Neural crest cell (in vitro differentiated cells): ENCODE data around the gene TERT. TPM values are rescaled to one million over a fixed set of nuclear protein-coding genes. Genes with fewer than 3 reads are reported as not detected.

Experiments used
- DNase-seq: peaks from one replicate; pipeline ENCODE4 v3.0.0; 2021; ENCODE audit warnings: low read depth, mixed read lengths, low spot score
- H3K27ac Mint-ChIP-seq: one replicate; pipeline ENCODE4 v1.8.0; 2021; ENCODE audit warnings: mild to moderate bottlenecking, mixed read lengths; ENCODE audit not compliant: unreplicated experiment
- H3K27me3 Mint-ChIP-seq: 2 replicates; pipeline ENCODE4 v1.8.0; 2021; ENCODE audit warnings: low read depth, mild to moderate bottlenecking, mixed read lengths
- H3K36me3 Mint-ChIP-seq: 2 replicates; pipeline ENCODE4 v1.8.0; 2021; ENCODE audit warnings: low read depth, mild to moderate bottlenecking, mixed read lengths
- H3K4me1 Mint-ChIP-seq: 2 replicates; pipeline ENCODE4 v1.8.0; 2021; ENCODE audit warnings: mixed read lengths
- H3K4me3 Mint-ChIP-seq: one replicate; pipeline ENCODE4 v1.8.0; 2021; ENCODE audit warnings: mild to moderate bottlenecking, mixed read lengths
- H3K9me3 Mint-ChIP-seq: 2 replicates; pipeline ENCODE4 v1.8.0; 2021; ENCODE audit warnings: mixed read lengths
- total RNA-seq: library from RNA; stranded (reverse); gene quantifications from 2 replicates; pipeline ENCODE4 v1.2.1, GENCODE V29; 2021
- TF ChIP-seq, protein P1 (sequence below): fragments of 200-600 bp; sonication (generic); conservative IDR thresholded peaks from 2 replicates; pipeline ENCODE4 v1.5.0; 2021; ENCODE audit warnings: antibody characterized with exemption, mild to moderate bottlenecking

TERT gene
- total RNA-seq, 1 donor from 2014 or later, result 5.6 TPM

DNA sequence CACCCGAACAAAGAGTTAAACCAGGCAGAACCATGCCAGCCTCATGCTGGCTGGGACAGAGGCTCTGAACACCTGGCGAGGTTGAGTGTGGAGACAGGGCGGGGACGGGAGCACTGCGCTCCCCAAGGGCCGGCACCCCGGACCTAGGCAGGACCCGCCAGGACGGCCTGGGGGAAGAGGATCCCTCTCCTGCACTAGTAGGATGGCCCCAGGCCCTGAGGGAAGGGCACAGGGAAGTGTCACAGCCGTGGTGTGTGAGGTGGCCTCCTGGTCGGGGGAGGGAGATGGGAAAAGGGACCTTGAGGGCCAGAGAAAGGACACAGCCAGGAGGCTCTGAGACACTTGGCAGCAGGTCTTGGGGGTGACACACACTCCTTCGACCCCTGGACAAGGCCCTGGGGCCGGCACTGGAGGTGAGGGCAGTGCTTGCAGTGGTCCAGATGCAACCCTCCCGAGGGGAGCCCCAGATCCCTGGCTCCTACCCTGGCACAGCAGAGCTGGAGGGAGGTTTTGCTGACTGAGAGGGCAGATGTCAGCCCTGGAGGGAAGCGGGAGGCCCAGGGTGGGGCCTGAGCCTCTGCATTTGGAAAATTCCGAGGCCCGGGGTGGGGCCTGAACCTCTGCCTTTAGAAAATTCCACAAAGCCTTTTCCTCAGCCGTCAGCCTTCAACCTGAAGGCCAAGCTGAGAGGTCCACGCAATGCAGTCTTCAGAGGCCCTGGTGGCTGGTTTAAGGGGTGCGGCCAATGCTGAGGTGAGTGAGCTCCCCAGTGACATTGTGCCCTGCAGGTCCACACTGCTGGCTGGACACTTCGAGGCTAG is 24.8 kb upstream of the TERT start:
- DNase-seq, result no peak
- TF ChIP-seq, protein P1, sequence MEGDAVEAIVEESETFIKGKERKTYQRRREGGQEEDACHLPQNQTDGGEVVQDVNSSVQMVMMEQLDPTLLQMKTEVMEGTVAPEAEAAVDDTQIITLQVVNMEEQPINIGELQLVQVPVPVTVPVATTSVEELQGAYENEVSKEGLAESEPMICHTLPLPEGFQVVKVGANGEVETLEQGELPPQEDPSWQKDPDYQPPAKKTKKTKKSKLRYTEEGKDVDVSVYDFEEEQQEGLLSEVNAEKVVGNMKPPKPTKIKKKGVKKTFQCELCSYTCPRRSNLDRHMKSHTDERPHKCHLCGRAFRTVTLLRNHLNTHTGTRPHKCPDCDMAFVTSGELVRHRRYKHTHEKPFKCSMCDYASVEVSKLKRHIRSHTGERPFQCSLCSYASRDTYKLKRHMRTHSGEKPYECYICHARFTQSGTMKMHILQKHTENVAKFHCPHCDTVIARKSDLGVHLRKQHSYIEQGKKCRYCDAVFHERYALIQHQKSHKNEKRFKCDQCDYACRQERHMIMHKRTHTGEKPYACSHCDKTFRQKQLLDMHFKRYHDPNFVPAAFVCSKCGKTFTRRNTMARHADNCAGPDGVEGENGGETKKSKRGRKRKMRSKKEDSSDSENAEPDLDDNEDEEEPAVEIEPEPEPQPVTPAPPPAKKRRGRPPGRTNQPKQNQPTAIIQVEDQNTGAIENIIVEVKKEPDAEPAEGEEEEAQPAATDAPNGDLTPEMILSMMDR, result no peak
- Mint-ChIP-seq H3K27ac (no peak overlapping the region), H3K27me3 (no peaks in the 10 kb centered on the region), H3K4me1 (no peaks in the 10 kb centered on the region), H3K36me3 (peaks cover 2% of the 10 kb centered on the region), H3K4me3 (no peak overlapping the region), H3K9me3 (no peaks in the 10 kb centered on the region)

DNA sequence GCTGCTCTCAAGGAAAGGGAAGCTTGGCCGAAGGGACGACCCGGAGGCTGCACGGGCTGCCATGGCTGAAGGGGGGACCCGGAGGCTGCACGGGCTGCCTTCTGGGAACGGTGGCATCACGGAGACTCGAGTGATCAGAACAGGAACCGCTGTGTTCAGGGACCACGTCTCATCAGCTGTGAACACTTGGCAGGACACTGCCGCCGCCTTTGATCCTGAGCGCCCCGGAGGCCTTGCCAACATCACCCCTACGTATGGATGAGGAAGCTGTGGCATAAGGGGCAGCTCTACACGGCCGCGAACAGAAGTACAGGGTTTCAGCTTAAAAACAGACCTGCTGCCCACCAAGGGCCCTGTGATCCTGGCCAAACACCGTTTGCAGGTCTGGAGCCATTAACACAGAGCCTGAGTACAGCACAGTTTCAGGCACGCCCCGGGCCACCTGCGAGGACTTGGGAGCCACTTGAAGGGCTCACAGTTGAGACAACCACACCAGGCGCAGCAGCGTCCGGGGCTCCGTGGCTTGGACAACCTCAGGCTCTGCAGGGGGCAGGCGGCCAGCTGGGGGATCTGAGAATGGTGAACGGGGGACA is 23.9 kb upstream of the TERT start:
- H3K4me1 Mint-ChIP-seq, result no peaks in the 10 kb centered on the region
- H3K27me3 Mint-ChIP-seq, result no peaks in the 10 kb centered on the region
- no peak for DNase-seq
- no peaks in the 10 kb centered on the region for H3K9me3 Mint-ChIP-seq
- H3K27ac Mint-ChIP-seq, result no peak overlapping the region
- no peak overlapping the region for H3K4me3 Mint-ChIP-seq
- peaks cover 2% of the 10 kb centered on the region for H3K36me3 Mint-ChIP-seq
- TF ChIP-seq, protein P1, result no peak

DNA sequence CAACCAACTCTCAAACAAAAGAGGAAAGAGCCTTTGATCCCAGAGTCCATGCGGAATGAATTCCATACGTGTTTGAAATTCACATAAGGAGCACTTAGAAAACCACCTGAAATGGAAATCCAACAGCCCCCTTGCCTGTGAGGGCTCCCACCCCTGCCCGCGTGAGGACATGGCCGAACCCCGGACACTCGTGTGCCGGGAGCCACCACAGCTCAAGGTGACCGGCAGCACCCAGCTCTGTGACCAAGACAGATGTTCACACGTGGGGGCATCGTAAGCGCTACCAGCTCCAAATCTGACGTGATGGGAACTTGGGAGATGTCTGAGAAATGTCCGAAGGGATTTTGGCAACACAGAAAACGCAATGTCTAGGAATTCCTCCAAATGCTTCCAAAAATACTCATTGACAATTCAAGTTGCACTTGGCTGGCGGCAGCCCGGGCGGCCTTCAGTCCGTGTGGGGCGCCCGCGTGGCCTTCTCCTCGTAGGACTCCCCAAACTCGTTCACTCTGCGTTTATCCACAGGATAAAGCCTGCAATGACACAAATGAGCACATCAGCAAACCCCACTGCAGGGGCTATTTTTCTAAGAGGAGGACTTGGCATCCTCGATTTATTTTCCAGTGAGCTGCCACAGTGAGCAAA is 23.2 kb upstream of the TERT start:
- H3K27me3 Mint-ChIP-seq, result no peaks in the 10 kb centered on the region
- DNase-seq, result no peak
- no peaks in the 10 kb centered on the region for H3K4me1 Mint-ChIP-seq
- peaks cover 2% of the 10 kb centered on the region for H3K36me3 Mint-ChIP-seq
- no peak overlapping the region for H3K27ac Mint-ChIP-seq
- no peak overlapping the region for H3K4me3 Mint-ChIP-seq
- H3K9me3 Mint-ChIP-seq, result no peaks in the 10 kb centered on the region
- TF ChIP-seq, protein P1, result no peak

DNA sequence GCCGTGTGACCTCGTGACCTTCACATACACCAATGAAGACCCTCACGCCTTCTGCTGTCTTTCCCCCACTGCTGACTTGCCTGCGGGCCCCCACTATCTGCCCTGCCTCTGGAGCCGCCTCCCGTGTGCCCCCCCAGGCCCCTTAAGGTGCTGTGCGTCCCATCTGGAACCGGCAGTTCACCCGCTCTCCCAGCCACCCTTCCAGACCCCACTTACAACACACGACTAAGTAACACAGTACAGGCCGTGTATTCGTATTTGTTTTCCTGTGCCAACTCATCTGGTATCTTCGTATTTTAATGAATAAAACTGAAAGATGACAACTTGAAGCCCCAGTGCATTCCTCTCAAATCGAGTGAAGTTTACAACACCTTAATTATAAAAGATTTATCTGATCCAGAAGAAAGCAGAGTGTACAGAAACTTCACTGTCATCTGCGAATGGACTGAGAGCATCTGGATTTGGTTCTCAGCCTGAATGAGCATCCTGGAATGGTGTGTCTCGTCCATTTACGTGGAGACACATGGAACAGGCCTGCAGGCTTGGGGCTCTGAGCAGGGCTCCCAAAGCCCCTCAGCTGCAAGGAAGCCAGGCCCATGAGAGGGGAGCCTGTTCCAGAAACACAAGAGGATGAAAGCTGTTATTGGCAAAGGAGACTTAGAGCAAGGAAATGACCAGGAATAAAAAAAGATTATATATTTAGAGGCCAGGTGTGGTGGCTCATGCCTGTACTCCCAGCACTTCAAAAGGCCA is 21.9 kb upstream of the TERT start:
- H3K4me3 Mint-ChIP-seq, result no peak overlapping the region
- peaks cover 2% of the 10 kb centered on the region for H3K36me3 Mint-ChIP-seq
- DNase-seq, result no peak
- H3K27ac Mint-ChIP-seq, result no peak overlapping the region
- no peaks in the 10 kb centered on the region for H3K4me1 Mint-ChIP-seq
- H3K9me3 Mint-ChIP-seq, result no peaks in the 10 kb centered on the region
- TF ChIP-seq, protein P1, result no peak
- H3K27me3 Mint-ChIP-seq, result no peaks in the 10 kb centered on the region
